ENCODE data around the gene HSPA12A.

GRCh38 chr10:116747325-116747724, 5.0 kb upstream of the HSPA12A start:
- TF ChIP-seq CTCF (IDR thresholded peaks at IDR 0.05; ENCODE audit: low read depth, low read length, poor library complexity, severe bottlenecking) (no peak), EZH2phosphoT487 (IDR thresholded peaks at IDR 0.05; ENCODE audit: borderline replicate concordance, low read length) (no peak)

All from DOHH2 (cell line).